GM23338 (cell line): ENCODE data around the gene FLOT1. TPM values are rescaled to one million over a fixed set of nuclear protein-coding genes. Genes with fewer than 3 reads are reported as not detected.
"Not testable (repeated sequence)": the region's sequence is repeated elsewhere in the genome, so short reads cannot be mapped to it uniquely, and the experiment has no call there.

Experiments used
- ATAC-seq: fragments of 200-7000 bp; cut with Tn5 transposase; 3 replicates; pipeline ENCODE4 v1.9.1; 2020
- DNase-seq: peaks from one replicate; pipeline ENCODE4 v3.0.0-alpha.2; 2015; ENCODE audit warnings: low spot score
- H2AFZ ChIP-seq: fragments of 200-600 bp; sonication (generic); 2 replicates; pipeline ENCODE4 v1.8.0; 2016; ENCODE audit warnings: antibody characterized with exemption, mild to moderate bottlenecking, moderate library complexity
- H3F3A ChIP-seq: fragments of 200-600 bp; sonication (generic); replicated peaks from 2 replicates; pipeline ENCODE4 v1.8.0; 2017; ENCODE audit warnings: antibody characterized with exemption, mixed run types, low read depth
- H3K27ac ChIP-seq: fragments of 200-600 bp; sonication (generic); 2 replicates; pipeline ENCODE4 v1.6.1; 2016; ENCODE audit warnings: low read depth
- H3K27me3 ChIP-seq: fragments of 200-600 bp; sonication (generic); 2 replicates; pipeline ENCODE4 v1.8.0; 2016; ENCODE audit warnings: mild to moderate bottlenecking, mixed run types, moderate library complexity; ENCODE audit not compliant: insufficient read depth
- H3K36me3 ChIP-seq: fragments of 200-600 bp; sonication (generic); 2 replicates; pipeline ENCODE4 v1.8.0; 2016; ENCODE audit warnings: mild to moderate bottlenecking; ENCODE audit not compliant: insufficient read depth
- H3K4me1 ChIP-seq: fragments of 200-600 bp; sonication (generic); 2 replicates; pipeline ENCODE4 v1.8.0; 2016; ENCODE audit warnings: mild to moderate bottlenecking, moderate library complexity; ENCODE audit not compliant: insufficient read depth
- H3K4me2 ChIP-seq: fragments of 200-600 bp; sonication (generic); 2 replicates; pipeline ENCODE4 v1.7.1; 2017; ENCODE audit warnings: mixed run types
- H3K4me3 ChIP-seq: fragments of 200-600 bp; sonication (generic); 2 replicates; pipeline ENCODE4 v1.6.1; 2016; ENCODE audit warnings: mixed run types
- H3K79me2 ChIP-seq: fragments of 200-600 bp; sonication (generic); replicated peaks from 2 replicates; pipeline ENCODE4 v1.8.0; 2017; ENCODE audit warnings: mild to moderate bottlenecking; ENCODE audit not compliant: insufficient read depth
- H3K9me2 ChIP-seq: fragments of 200-600 bp; sonication (generic); 2 replicates; pipeline ENCODE4 v1.8.0; 2017; ENCODE audit not compliant: insufficient read depth
- H4K20me1 ChIP-seq: fragments of 200-600 bp; sonication (generic); replicated peaks from 2 replicates; pipeline ENCODE4 v1.8.0; 2017; ENCODE audit warnings: mild to moderate bottlenecking; ENCODE audit not compliant: insufficient read depth
- H3K27ac Mint-ChIP-seq: 2 replicates; pipeline ENCODE4 v1.8.0; 2020; ENCODE audit warnings: inconsistent platforms, mild to moderate bottlenecking, moderate library complexity, mixed read lengths
- H3K27me3 Mint-ChIP-seq: 3 replicates; pipeline ENCODE4 v1.8.0; 2022; ENCODE audit warnings: low read depth, mild to moderate bottlenecking, moderate library complexity, mixed read lengths, inconsistent platforms; ENCODE audit not compliant: insufficient read depth, poor library complexity
- H3K36me3 Mint-ChIP-seq: 3 replicates; pipeline ENCODE4 v1.8.0; 2021; ENCODE audit warnings: low read depth, mild to moderate bottlenecking, inconsistent platforms, moderate library complexity, mixed read lengths
- H3K4me1 Mint-ChIP-seq: 3 replicates; pipeline ENCODE4 v1.8.0; 2020; ENCODE audit warnings: mild to moderate bottlenecking, inconsistent platforms, mixed read lengths
- H3K4me3 Mint-ChIP-seq: 3 replicates; pipeline ENCODE4 v1.8.0; 2021; ENCODE audit warnings: moderate library complexity, mild to moderate bottlenecking, inconsistent platforms, mixed read lengths
- H3K9me3 Mint-ChIP-seq: 3 replicates; pipeline ENCODE4 v1.8.0; 2020; ENCODE audit warnings: moderate library complexity, mild to moderate bottlenecking, inconsistent platforms, mixed read lengths
- CTCF ChIP-seq, 2 experiments: fragments of 200-600 bp in 1 of 2; sonication (generic) in 1 of 2; conservative IDR thresholded peaks; 2 replicates each; pipeline versions ENCODE4 v1.5.1 to v1.6.1; 2016 to 2017; ENCODE audit warnings: antibody characterized with exemption in 2 of 2, low read depth in 2 of 2, mild to moderate bottlenecking in 2 of 2, moderate library complexity in 1 of 2
- POLR2AphosphoS5 ChIP-seq: IDR thresholded peaks from 2 replicates; pipeline ENCODE4 v1.6.1; 2016; ENCODE audit warnings: antibody characterized with exemption, low read depth
- REST ChIP-seq: IDR thresholded peaks from one replicate; pipeline ENCODE4 v1.6.1; 2018; ENCODE audit warnings: antibody characterized with exemption; ENCODE audit not compliant: unreplicated experiment
- polyA plus RNA-seq: library from polyadenylated mRNA; unstranded; fragments of >200 nt; fragmentation: Nextera tagmentation; extraction: Ambion mirVana; gene quantifications from 2 replicates; pipeline ENCODE4 v1.2.1, GENCODE V29; 2016
- total RNA-seq: library from RNA; depleted of rRNA; stranded (reverse); fragments of >200 nt; shearing (Covaris generic); gene quantifications from 2 replicates; pipeline ENCODE4 v1.2.3, GENCODE V29; 2014
- TF ChIP-seq, protein P1 (sequence below): fragments of 250-450 bp; sonication (Bioruptor Pico); IDR thresholded peaks from 2 replicates; pipeline ENCODE4 v1.5.0; 2020; ENCODE audit warnings: mild to moderate bottlenecking, moderate library complexity

The FLOT1 gene
- total and polyA plus RNA-seq, 2 experiments from 2014 or later, result 72.2 to 94.5 TPM

- H3K27me3 Mint-ChIP-seq, result peaks cover 67% of the 10 kb centered on the region
- not testable (repeated sequence) for ATAC-seq, H2AFZ ChIP-seq, H3K4me1 ChIP-seq, DNase-seq, H3K9me2 ChIP-seq, H3K27me3 ChIP-seq
- Histone ChIP-seq H3K27ac (peak overlapping the region; percentile 82), H3K36me3 (peaks cover 34% of the 10 kb centered on the region), H3K4me3 (peak overlapping the region; percentile 94), H4K20me1 (peaks cover 31% of the 10 kb centered on the region), H3K79me2 (peaks cover 43% of the 10 kb centered on the region), H3K4me2 (peak overlapping the region; percentile 60; the same call in 1 of the 2 replicates), H3F3A (peaks cover 67% of the 10 kb centered on the region)
- peaks cover 11% of the 10 kb centered on the region; the same call in 2 of the 3 replicates for H3K9me3 Mint-ChIP-seq
- peak overlapping the region; percentile 100 for H3K4me3 Mint-ChIP-seq
- H3K36me3 Mint-ChIP-seq, result peaks cover 71% of the 10 kb centered on the region
- peak overlapping the region; percentile 100 for H3K27ac Mint-ChIP-seq
- peaks cover 38% of the 10 kb centered on the region for H3K4me1 Mint-ChIP-seq
Observed at GRCh38 chr6:30723159-30723842, 19.2 kb downstream of the FLOT1 start.

DNA sequence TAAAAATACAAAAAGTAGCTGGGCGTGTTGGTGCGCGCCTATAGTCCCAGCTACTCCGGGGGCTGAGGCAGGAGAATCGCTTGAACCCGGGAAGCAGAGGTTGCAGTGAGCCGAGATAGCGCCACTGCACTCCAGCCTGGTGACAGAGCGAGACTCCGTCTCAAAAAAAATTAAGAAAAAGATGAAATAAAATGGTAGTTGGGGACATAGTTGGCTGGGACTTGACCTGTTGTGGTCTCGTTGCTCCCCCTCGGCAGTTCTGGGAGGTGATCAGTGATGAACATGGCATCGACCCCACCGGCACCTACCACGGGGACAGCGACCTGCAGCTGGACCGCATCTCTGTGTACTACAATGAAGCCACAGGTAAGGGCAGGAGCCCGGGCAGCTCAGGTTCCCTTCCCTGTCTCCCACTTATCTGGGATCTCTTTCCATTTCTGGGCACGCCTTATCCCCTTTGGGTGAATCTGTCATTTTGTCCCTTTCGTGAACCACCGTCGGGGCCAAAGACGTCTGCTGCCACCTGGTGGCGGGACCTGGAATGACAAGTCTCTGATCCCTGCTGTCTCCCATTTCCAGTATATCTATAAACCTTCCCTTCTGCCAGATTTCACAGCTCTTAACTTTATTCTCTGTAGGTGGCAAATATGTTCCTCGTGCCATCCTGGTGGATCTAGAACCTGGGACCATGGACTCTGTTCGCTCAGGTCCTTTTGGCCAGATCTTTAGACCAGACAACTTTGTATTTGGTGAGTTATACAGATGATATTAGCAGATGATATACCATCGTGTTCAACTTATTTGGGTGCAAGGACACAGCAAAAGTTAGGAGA, 20.0 kb downstream of the FLOT1 start:
- no peaks in the 10 kb centered on the region for H3K27me3 ChIP-seq
- DNase-seq, result peak; percentile 85
- Mint-ChIP-seq H3K4me3 (peak overlapping the region; percentile 100), H3K27me3 (peaks cover 63% of the 10 kb centered on the region), H3K27ac (peak overlapping the region; percentile 100), H3K4me1 (peaks cover 41% of the 10 kb centered on the region), H3K9me3 (peaks cover 12% of the 10 kb centered on the region; the same call in 2 of the 3 replicates), H3K36me3 (peaks cover 65% of the 10 kb centered on the region)
- H3K79me2 ChIP-seq, result peaks cover 46% of the 10 kb centered on the region
- H3K4me3 ChIP-seq, result peak overlapping the region; percentile 94
- H3K36me3 ChIP-seq, result peaks cover 34% of the 10 kb centered on the region
- H3K4me1 ChIP-seq, result peaks cover 6% of the 10 kb centered on the region
- H3K27ac ChIP-seq, result peak overlapping the region; percentile 96
- H3K4me2 ChIP-seq, result peak overlapping the region; percentile 88
- no peaks in the 10 kb centered on the region for H3K9me2 ChIP-seq
- peak; percentile 2 for ATAC-seq
- no peak overlapping the region for H2AFZ ChIP-seq
- peaks cover 31% of the 10 kb centered on the region for H4K20me1 ChIP-seq
- TF ChIP-seq, protein P1, sequence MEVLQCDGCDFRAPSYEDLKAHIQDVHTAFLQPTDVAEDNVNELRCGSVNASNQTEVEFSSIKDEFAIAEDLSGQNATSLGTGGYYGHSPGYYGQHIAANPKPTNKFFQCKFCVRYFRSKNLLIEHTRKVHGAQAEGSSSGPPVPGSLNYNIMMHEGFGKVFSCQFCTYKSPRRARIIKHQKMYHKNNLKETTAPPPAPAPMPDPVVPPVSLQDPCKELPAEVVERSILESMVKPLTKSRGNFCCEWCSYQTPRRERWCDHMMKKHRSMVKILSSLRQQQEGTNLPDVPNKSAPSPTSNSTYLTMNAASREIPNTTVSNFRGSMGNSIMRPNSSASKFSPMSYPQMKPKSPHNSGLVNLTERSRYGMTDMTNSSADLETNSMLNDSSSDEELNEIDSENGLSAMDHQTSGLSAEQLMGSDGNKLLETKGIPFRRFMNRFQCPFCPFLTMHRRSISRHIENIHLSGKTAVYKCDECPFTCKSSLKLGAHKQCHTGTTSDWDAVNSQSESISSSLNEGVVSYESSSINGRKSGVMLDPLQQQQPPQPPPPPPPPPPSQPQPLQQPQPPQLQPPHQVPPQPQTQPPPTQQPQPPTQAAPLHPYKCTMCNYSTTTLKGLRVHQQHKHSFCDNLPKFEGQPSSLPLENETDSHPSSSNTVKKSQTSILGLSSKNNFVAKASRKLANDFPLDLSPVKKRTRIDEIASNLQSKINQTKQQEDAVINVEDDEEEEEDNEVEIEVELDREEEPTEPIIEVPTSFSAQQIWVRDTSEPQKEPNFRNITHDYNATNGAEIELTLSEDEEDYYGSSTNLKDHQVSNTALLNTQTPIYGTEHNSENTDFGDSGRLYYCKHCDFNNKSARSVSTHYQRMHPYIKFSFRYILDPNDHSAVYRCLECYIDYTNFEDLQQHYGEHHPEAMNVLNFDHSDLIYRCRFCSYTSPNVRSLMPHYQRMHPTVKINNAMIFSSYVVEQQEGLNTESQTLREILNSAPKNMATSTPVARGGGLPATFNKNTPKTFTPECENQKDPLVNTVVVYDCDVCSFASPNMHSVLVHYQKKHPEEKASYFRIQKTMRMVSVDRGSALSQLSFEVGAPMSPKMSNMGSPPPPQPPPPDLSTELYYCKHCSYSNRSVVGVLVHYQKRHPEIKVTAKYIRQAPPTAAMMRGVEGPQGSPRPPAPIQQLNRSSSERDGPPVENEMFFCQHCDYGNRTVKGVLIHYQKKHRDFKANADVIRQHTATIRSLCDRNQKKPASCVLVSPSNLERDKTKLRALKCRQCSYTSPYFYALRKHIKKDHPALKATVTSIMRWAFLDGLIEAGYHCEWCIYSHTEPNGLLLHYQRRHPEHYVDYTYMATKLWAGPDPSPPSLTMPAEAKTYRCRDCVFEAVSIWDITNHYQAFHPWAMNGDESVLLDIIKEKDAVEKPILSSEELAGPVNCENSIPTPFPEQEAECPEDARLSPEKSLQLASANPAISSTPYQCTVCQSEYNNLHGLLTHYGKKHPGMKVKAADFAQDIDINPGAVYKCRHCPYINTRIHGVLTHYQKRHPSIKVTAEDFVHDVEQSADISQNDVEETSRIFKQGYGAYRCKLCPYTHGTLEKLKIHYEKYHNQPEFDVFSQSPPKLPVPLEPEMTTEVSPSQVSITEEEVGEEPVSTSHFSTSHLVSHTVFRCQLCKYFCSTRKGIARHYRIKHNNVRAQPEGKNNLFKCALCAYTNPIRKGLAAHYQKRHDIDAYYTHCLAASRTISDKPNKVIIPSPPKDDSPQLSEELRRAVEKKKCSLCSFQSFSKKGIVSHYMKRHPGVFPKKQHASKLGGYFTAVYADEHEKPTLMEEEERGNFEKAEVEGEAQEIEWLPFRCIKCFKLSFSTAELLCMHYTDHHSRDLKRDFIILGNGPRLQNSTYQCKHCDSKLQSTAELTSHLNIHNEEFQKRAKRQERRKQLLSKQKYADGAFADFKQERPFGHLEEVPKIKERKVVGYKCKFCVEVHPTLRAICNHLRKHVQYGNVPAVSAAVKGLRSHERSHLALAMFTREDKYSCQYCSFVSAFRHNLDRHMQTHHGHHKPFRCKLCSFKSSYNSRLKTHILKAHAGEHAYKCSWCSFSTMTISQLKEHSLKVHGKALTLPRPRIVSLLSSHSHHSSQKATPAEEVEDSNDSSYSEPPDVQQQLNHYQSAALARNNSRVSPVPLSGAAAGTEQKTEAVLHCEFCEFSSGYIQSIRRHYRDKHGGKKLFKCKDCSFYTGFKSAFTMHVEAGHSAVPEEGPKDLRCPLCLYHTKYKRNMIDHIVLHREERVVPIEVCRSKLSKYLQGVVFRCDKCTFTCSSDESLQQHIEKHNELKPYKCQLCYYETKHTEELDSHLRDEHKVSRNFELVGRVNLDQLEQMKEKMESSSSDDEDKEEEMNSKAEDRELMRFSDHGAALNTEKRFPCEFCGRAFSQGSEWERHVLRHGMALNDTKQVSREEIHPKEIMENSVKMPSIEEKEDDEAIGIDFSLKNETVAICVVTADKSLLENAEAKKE (CRISPR knock-in tag), result no peak
- TF ChIP-seq POLR2AphosphoS5 (peak; percentile 41), REST (no peak), CTCF (conservative IDR thresholded peaks at IDR 0.05; ENCODE audit: low read depth in 2 of 2) (peak; percentile 86 to 98)
- peaks cover 65% of the 10 kb centered on the region for H3F3A ChIP-seq
